HG03442 (cell line): ENCODE results near the gene DACH1.
"Not testable (repeated sequence)": the region's sequence is repeated elsewhere in the genome, so short reads cannot be mapped to it uniquely, and the experiment has no call there.

Experiments used
- ATAC-seq: cut with Tn5 transposase; IDR thresholded peaks from one replicate; pipeline ENCODE4 v1.9.1; 2021; ENCODE audit warnings: mild to moderate bottlenecking, moderate library complexity; ENCODE audit not compliant: unreplicated experiment

The DACH1 gene

GRCh38 chr13:71785361-71785760, 81.6 kb downstream of the DACH1 start:
- ATAC-seq = no peak

- no peak for ATAC-seq
Observed at GRCh38 chr13:71780546-71780945, 86.5 kb downstream of the DACH1 start.

DNA sequence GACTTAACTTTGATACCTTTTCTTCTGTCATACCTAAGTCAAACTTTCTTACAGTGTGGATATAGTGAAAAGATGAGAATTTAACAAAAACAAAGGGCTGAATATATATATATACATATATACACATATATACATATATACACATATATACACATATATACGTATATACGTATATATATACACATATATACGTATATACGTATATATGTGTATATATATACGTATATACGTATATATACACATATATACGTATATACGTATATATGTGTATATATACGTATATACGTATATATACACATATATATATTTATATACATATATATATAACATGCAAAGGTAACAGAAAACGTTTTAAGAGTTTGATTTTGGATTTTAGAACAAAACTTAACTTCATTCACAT, 88.0 kb downstream of the DACH1 start:
- not testable (repeated sequence) for ATAC-seq

DNA sequence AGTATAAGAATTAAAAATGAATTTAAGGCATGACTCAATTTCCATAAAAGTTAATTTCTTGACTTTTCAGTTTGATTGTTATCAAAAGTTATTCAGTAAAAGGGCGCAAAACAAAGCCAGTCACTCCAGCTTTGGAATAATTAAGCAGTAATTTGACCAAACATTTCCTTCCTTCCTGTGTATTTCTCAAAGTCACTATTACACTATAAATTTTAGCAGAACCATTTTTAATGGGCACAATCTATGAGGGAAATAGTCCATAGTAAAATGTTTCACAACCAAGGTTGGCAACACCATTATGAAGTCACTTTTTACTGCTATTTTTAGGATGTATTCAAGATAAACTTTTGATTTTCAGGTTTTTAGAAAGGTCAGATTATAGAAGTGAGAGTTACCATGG, 91.0 kb downstream of the DACH1 start:
- ATAC-seq = no peak

DNA sequence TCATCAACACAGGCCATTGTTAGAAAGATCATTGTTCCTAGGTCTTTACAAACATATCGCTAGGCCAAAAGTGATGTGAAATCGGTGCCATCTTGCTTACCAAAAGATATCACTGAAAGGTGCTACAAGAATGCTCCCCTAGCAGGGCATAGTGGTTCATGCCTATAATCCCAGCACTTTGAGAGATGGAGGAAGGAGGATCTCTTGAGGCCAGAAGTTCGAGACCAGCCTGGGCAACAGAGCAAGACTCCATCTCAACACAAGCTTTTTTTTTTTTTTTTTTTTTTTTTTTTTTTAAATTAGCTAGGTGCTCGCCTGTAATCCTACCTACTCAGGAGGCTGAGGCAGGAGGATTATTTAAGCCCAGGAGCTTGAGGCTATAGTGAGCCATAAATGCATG, 92.1 kb downstream of the DACH1 start:
- ATAC-seq = no peak

GRCh38 chr13:71773531-71773930, 93.5 kb downstream of the DACH1 start:
- no peak for ATAC-seq

DNA sequence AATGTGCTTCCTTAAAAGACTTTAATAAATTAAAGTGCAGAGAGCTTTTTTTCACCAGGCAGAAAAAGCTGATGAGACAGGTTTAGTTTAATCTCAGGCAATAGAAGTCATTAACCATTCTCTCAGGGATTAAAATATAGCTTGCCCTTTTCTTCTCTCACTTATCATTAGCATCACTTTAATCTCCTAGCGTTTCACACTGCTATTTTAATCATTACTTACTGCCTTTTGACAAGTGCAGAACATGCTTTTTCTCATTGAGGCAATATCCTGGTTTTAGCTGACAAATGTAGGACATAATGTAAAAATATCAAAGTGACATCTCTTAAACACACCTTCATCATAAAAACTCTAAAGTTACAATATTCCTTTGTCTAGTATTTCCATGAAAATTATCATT, 94.6 kb downstream of the DACH1 start:
- ATAC-seq = no peak

DNA sequence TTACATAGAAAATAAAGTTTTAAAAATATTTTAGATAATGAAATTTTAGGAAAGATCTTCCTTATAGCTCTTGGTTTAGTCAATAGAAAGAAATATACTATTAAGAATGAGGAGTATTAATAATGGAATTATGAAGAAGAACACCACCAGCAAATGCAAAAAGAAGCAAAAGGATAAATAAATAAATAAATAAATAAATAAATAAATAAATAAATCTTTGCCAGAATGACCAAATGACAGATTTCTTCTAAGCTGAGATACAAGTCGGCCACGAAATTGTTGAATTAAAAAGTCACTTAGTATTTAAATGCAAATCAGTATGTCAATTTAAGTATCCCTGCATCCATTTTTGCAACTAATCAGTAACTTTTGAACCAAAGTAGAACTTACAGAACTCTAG, 95.9 kb downstream of the DACH1 start:
- ATAC-seq = no peak

DNA sequence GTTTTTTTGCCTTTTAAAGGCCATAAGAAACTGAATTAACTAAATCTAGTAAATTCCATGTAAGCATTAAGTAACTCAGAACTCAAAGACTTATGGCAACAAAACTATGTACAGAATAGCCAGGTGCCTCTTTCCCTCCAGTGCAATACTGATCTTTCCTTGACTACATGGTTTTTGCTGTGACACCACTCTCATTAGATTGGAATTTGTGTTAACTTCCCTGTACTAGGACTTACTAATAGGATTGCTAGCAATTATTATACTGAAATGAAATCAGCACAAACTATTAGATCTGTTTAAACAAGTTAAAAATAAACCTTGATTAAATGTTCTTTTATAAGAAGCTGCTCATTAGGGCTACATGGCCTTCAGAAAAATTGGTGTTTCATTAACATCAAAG, 96.3 kb downstream of the DACH1 start:
- ATAC-seq = no peak

GRCh38 chr13:71768881-71769280, 98.1 kb downstream of the DACH1 start:
- ATAC-seq = no peak

DNA sequence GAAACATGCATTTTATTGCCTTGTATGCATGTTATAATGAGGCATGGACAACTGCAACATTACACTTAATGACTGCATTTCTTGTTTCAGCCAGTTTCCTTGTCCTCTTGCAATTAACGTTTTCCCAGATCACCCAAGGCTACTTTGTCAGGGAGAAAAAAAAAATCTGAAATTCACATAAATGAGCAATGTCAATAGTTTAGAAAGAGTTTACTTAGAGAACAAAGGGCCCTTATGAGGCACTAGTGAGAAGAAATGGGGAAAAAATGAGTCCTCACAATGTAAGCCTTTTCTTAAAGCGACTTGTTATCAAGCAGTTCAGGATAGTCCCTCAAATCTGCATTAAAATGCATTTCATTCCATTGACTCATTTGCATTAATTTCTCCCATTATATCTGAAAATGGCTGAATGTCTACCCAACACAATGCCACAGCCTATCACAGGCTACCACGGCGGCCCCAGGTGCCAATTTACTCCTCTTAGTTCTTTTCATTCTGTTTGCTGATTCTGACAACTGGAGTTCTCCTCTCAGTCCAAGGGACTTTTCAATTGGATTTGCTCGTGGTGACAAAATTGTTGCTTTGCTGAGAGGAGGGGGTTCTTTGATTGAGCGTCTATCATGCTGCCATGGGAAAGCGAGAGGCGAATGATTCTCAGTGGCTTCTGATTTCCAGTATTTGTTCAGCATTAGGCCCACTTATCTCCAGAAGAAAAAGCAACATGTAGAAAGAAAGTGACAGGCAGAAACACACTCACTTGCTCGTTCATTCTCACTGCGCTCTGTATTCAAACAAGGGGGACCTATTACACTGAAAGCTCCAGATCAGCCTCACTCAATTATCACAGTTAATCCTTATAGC, 107.1 kb downstream of the DACH1 start:
- no peak for ATAC-seq

DNA sequence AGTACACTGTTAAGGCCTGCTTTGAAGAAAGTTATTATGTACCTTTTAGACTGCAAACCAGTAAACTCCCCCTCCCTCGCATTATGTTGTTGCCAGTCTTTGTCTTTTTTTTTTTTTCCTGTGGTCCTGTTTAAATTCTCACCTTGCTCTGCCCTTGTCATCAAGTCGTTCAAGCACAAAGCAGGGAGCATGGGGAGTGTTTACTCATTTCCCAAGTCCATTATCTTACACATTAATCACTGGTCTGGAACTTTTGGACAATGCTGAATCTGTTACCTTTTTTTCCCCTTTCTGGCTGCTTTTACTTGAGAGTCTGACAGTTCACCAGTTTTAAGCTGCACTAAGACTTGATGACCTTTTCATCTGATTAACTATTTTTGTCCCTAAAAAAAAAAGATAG, 108.2 kb downstream of the DACH1 start:
- ATAC-seq = no peak

DNA sequence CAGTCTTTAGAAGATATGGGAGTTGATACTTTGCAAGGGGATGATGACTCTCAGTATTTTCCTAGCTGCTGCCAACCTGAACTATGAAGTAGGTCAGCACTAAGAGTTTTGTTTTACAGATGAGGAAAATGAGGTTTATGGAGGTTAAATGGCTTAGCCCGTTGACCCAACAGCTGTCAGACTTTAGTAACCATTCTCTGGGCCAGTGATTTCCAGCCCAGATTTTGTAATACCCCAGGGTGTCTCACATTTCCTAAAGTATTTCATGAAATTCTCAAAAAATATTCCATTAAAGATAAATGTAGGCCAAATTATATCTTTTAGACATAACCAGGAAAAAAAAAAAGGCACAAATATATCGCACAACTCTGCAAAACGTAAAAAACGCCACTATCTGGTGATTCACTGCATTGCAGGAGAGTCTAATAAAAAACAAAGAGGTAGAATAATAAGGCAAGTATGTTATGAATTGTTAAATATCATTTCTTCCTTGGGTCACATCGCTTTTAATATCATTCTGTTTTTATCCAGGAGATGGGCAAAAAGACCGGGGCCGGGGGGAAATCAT, 112.5 kb downstream of the DACH1 start:
- no peak for ATAC-seq

DNA sequence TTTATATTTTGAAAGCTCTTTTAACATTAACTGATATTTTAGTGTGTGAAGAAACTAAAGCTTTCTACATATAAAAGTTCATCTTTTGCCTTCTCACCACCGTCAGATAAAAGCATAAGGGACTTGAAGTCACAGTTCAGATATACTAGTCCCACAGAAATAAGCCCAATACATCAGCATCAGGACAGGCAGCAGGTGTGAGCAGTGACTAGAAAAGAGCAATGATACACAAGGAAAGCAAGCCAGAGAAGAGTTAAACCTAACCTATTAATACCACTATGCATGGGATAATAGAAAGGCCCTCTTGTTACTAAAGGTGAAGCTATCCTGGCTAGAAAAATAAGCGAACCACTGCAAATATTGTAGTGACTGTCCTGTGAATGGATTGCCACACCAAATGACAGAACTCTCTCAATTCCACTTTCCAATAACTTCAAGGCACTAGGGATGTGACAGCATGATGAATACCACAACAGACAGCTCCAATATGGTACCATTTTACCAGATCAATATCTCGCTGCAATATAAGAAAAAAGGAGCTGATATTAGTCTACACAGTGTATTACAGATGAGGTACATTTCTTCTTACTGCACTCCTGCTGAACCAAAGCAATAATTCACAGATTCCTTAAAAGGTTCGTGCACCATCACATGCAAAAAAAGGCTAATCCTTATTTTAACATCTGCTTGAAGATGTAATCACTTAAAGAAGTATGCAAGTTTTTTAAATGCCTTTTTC, 114.1 kb downstream of the DACH1 start:
- no peak for ATAC-seq

DNA sequence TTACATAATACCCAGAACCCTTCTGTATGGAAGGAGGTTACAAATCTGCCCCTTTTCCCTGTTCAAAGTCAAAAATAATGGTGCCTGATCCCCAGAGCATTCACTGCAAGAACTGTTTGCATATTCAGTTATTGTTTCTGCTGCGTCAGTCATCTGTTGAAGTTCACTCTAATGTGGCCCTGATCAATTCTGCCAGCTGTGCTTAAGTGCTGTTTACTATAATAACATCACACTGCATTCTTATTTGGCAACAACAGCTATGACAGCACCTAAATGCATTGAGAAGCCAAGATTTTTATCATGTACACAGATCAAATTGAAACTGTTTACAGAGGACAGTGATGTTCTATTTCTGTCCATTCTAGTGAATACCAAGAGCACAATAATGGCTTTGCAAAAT, 115.9 kb downstream of the DACH1 start:
- ATAC-seq = no peak

GRCh38 chr13:71730267-71730666, 136.7 kb downstream of the DACH1 start:
- no peak for ATAC-seq

DNA sequence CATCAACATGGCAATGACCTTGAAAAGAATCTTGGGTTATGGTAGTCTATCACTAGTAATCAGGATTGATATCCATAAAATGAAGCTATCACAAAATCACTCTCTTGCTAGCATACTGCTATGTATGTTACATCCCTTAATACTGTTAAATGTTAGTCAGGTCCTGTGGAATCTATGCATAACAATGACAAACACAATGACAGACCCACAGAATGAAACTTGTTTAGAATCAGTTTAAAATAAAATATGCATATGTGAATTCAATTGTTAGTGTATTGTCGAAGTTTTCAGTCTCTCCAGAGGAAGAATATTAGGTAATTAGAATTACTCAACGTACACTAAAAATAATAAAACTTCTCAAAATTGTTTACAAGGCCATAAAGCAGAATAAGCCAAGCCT, 137.6 kb downstream of the DACH1 start:
- no peak for ATAC-seq

- ATAC-seq = no peak
Observed at GRCh38 chr13:71727662-71728061, 139.3 kb downstream of the DACH1 start.

DNA sequence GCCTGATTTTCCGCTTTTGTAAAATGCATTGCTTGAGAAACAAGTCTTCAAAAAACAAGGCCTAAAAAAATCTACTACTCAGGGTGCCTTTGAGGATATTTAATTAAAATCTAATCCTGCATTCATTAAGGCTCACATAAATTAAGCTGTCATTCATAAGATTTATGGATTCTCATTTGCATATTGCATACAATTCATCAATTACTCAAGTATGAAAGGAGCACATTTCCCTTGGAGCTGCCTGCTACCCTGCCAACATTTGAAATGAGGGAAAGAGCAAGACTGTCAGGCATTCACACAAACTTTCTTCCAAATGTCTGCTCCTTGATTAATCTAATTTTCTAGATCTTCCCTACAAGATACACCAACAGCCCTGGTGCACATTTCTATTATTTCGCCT, 140.0 kb downstream of the DACH1 start:
- ATAC-seq = no peak

- ATAC-seq = no peak
Observed at GRCh38 chr13:71722206-71722605, 144.8 kb downstream of the DACH1 start.

DNA sequence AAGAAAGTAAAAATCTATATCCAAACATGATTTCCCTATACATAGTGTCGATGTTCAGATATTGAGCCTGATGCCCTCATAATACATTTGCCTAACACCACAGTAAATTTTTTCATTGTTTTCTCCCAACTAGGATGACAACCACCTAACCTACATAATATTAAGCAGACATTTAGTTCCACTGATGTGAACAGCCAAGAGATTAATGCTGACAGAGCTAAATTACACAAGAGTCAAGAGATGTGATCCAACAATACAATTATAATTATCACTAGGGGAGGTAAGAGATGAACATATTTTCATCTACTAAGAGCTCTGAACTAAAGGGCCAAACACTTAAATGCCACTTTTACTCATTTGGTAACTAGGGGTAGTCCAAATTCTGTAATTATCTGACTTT, 145.9 kb downstream of the DACH1 start:
- ATAC-seq = no peak

DNA sequence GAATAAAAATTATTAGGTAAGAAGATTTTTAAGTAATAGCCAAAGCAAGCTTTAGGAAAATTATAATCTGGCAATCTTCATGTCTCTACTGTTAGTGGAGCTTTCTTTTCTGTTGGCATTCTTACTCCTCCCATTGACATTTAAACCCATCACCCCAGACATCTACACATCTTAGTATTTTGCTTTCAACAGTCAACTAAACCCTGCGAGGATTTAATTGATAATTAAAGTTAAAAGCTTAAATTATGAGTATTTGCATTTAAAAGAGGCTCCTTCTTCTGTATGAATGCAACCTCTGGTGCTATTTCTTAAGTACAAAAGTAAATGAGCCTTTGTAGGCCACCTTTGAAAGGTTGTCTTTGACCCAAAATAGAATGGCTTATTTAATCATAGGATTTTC, 148.1 kb downstream of the DACH1 start:
- ATAC-seq = no peak
